KOPT-K1 (cell line): Measurements from ENCODE around the gene ROBO2.

Experiments
- H3K27ac ChIP-seq: fragments of 200-600 bp; sonication (generic); 2 replicates; pipeline ENCODE4 v1.5.1; 2016; ENCODE audit warnings: antibody characterized with exemption, mild to moderate bottlenecking, low read depth, low read length; ENCODE audit not compliant: poor library complexity, severe bottlenecking
- H3K36me3 ChIP-seq: fragments of 200-600 bp; sonication (generic); 2 replicates; pipeline ENCODE4 v1.5.1; 2017; ENCODE audit warnings: antibody characterized with exemption, mild to moderate bottlenecking, low read length, moderate library complexity; ENCODE audit not compliant: insufficient read depth
- H3K9me3 ChIP-seq: fragments of 200-600 bp; sonication (generic); 2 replicates; pipeline ENCODE4 v1.5.1; 2017; ENCODE audit warnings: antibody characterized with exemption, low read length, mild to moderate bottlenecking; ENCODE audit not compliant: insufficient read depth, poor library complexity, severe bottlenecking

ROBO2 gene

GRCh38 chr3:77479021-77479420 lies 439.1 kb downstream of the ROBO2 start:
- no peaks in the 10 kb centered on the region for H3K36me3 ChIP-seq

GRCh38 chr3:77489216-77489615 lies 449.3 kb downstream of the ROBO2 start:
- H3K27ac ChIP-seq, result no peak overlapping the region
- no peaks in the 10 kb centered on the region for H3K9me3 ChIP-seq
- H3K36me3 ChIP-seq, result no peaks in the 10 kb centered on the region

More at GRCh38 chr3:77479021-77479420, 439.1 kb downstream of the ROBO2 start:
- Histone ChIP-seq H3K9me3 (no peaks in the 10 kb centered on the region), H3K27ac (no peak overlapping the region)

- Histone ChIP-seq H3K27ac (no peak overlapping the region), H3K9me3 (no peaks in the 10 kb centered on the region), H3K36me3 (no peaks in the 10 kb centered on the region)
Measured at GRCh38 chr3:77491961-77492360, 452.1 kb downstream of the ROBO2 start.

GRCh38 chr3:77500721-77501120 lies 460.8 kb downstream of the ROBO2 start:
- no peaks in the 10 kb centered on the region for H3K36me3 ChIP-seq
- no peaks in the 10 kb centered on the region for H3K9me3 ChIP-seq
- no peak overlapping the region for H3K27ac ChIP-seq

- H3K36me3 ChIP-seq, result no peaks in the 10 kb centered on the region
- H3K9me3 ChIP-seq, result no peaks in the 10 kb centered on the region
- H3K27ac ChIP-seq, result no peak overlapping the region
Measured at GRCh38 chr3:77506384-77506783, 466.5 kb downstream of the ROBO2 start.

GRCh38 chr3:77513542-77513941 lies 473.6 kb downstream of the ROBO2 start:
- H3K36me3 ChIP-seq, result no peaks in the 10 kb centered on the region
- H3K27ac ChIP-seq, result no peak overlapping the region
- H3K9me3 ChIP-seq, result no peaks in the 10 kb centered on the region

- no peaks in the 10 kb centered on the region for H3K36me3 ChIP-seq
- no peaks in the 10 kb centered on the region for H3K9me3 ChIP-seq
- H3K27ac ChIP-seq, result no peak overlapping the region
Measured at GRCh38 chr3:77514766-77515165, 474.9 kb downstream of the ROBO2 start.

GRCh38 chr3:77524463-77524862 lies 484.6 kb downstream of the ROBO2 start:
- H3K9me3 ChIP-seq, result no peaks in the 10 kb centered on the region
- no peaks in the 10 kb centered on the region for H3K36me3 ChIP-seq
- no peak overlapping the region for H3K27ac ChIP-seq

GRCh38 chr3:77524946-77525682 lies 485.2 kb downstream of the ROBO2 start:
- H3K27ac ChIP-seq, result no peak overlapping the region
- no peaks in the 10 kb centered on the region for H3K9me3 ChIP-seq
- no peaks in the 10 kb centered on the region for H3K36me3 ChIP-seq

GRCh38 chr3:77526573-77527113 lies 486.7 kb downstream of the ROBO2 start:
- Histone ChIP-seq H3K27ac (no peak overlapping the region), H3K36me3 (no peaks in the 10 kb centered on the region), H3K9me3 (no peaks in the 10 kb centered on the region)

- no peaks in the 10 kb centered on the region for H3K36me3 ChIP-seq
- H3K9me3 ChIP-seq, result no peaks in the 10 kb centered on the region
- no peak overlapping the region for H3K27ac ChIP-seq
Measured at GRCh38 chr3:77529522-77529921, 489.6 kb downstream of the ROBO2 start.

GRCh38 chr3:77530870-77531269 lies 491.0 kb downstream of the ROBO2 start:
- Histone ChIP-seq H3K9me3 (no peaks in the 10 kb centered on the region), H3K27ac (no peak overlapping the region), H3K36me3 (no peaks in the 10 kb centered on the region)

GRCh38 chr3:77535116-77535515 lies 495.2 kb downstream of the ROBO2 start:
- Histone ChIP-seq H3K9me3 (no peaks in the 10 kb centered on the region), H3K36me3 (no peaks in the 10 kb centered on the region), H3K27ac (no peak overlapping the region)

GRCh38 chr3:77536038-77536775 lies 496.3 kb downstream of the ROBO2 start:
- no peak overlapping the region for H3K27ac ChIP-seq
- H3K36me3 ChIP-seq, result no peaks in the 10 kb centered on the region
- H3K9me3 ChIP-seq, result no peaks in the 10 kb centered on the region

- H3K27ac ChIP-seq, result no peak overlapping the region
- H3K36me3 ChIP-seq, result no peaks in the 10 kb centered on the region
- no peaks in the 10 kb centered on the region for H3K9me3 ChIP-seq
Measured at GRCh38 chr3:77539014-77539413, 499.1 kb downstream of the ROBO2 start.
